K562 (cell line): Measurements from ENCODE around the gene C1QTNF9B. TPM values are rescaled to one million over a fixed set of nuclear protein-coding genes. Genes with fewer than 3 reads are reported as not detected.

ENCODE experiments used
- ATAC-seq: fragments of 200-7000 bp; cut with Tn5 transposase; 3 replicates; pipeline ENCODE4 v1.9.1; 2020; ENCODE audit warnings: moderate library complexity
- BruUV-seq: library from RNA; stranded (reverse); fragments of 400-500 nt; replicated peaks from 2 replicates; lab custom pipeline; 2021; lab: Mats Ljungman, UMichigan
- CTCF ChIA-PET: fragments of 300-600 bp; formaldehyde crosslinking; extraction: SDS; loops from one replicate; lab custom pipeline; 2021; ENCODE audit warnings: low intra/inter-chr PET ratio; lab: Yijun Ruan, JAX
- POLR2A ChIA-PET: fragments of 300-600, 350-650 bp; sonication (Branson Sonifier 250); formaldehyde crosslinking; extraction: SDS; loops from one replicate; lab custom pipeline; 2021; ENCODE audit warnings: antibody characterized with exemption, inconsistent platforms; lab: Yijun Ruan, JAX
- DNase-seq, 4 experiments: peaks; one replicate each; pipeline versions ENCODE4 v3.0.0 to v3.0.0-alpha.2; 2011 to 2018; ENCODE audit warnings: low spot score in 3 of 4, mixed read lengths in 3 of 4; ENCODE audit errors: extremely low read depth in 1 of 4
- FAIRE-seq: peaks from 2 replicates; lab custom pipeline; 2011; peaks lifted over from hg19 to GRCh38; lab: Jason Lieb, UNC
- H2AFZ ChIP-seq: 2 replicates; pipeline ENCODE4 v1.6.0; 2011; ENCODE audit warnings: low read depth, low read length, control low read depth, inconsistent platforms
- H3K27ac ChIP-seq: fragments of 200-600 bp; 3 replicates; pipeline ENCODE4 v1.8.0; 2011; ENCODE audit warnings: low read depth, mild to moderate bottlenecking, control low read depth, inconsistent platforms, low read length, moderate library complexity, mixed read lengths; ENCODE audit errors: extremely low read depth
- H3K27me3 ChIP-seq, 2 experiments: fragments of 300-600 bp in 1 of 2; 2 replicates in 1 of 2; 3 replicates in 1 of 2; pipeline versions ENCODE4 v1.6.0 to v1.8.0; 2011; ENCODE audit warnings: inconsistent platforms in 2 of 2, low read length in 2 of 2, mild to moderate bottlenecking in 1 of 2, mixed read lengths in 1 of 2, moderate library complexity in 1 of 2; ENCODE audit not compliant: control insufficient read depth in 2 of 2, insufficient read depth in 2 of 2
- H3K36me3 ChIP-seq: fragments of 300-600 bp; 3 replicates; pipeline ENCODE4 v1.8.0; 2011; ENCODE audit warnings: mild to moderate bottlenecking, low read length, inconsistent platforms; ENCODE audit not compliant: control insufficient read depth, insufficient read depth
- H3K4me1 ChIP-seq, 2 experiments: fragments of 200-600 bp in 1 of 2; replicated peaks in 1 of 2; 2 replicates in 1 of 2; 3 replicates in 1 of 2; pipeline versions ENCODE4 v1.5.1 to v1.8.0; 2011; ENCODE audit warnings: inconsistent platforms in 2 of 2, low read length in 2 of 2, mild to moderate bottlenecking in 1 of 2, mixed read lengths in 1 of 2, moderate library complexity in 1 of 2; ENCODE audit not compliant: control insufficient read depth in 2 of 2, insufficient read depth in 2 of 2
- H3K4me2 ChIP-seq: 2 replicates; pipeline ENCODE4 v1.6.1; 2011; ENCODE audit warnings: low read length, control low read depth, inconsistent platforms, mixed read lengths; ENCODE audit not compliant: insufficient read depth
- H3K4me3 ChIP-seq: fragments of 200-600 bp; sonication (generic), shearing (Covaris generic); 2 replicates; pipeline ENCODE4 v1.5.1; 2016; ENCODE audit warnings: control low read depth, inconsistent platforms
- H3K79me2 ChIP-seq: fragments of 200-600 bp; 3 replicates; pipeline ENCODE4 v1.8.0; 2011; ENCODE audit warnings: low read length, inconsistent platforms; ENCODE audit not compliant: control insufficient read depth, insufficient read depth
- H3K9ac ChIP-seq, 2 experiments: 2 replicates each; pipeline versions ENCODE4 v1.6.0 to v1.6.1; 2011; ENCODE audit warnings: low read depth in 2 of 2, low read length in 2 of 2, control low read depth in 1 of 2, inconsistent platforms in 1 of 2, mild to moderate bottlenecking in 1 of 2, mixed read lengths in 1 of 2; ENCODE audit not compliant: insufficient read depth in 1 of 2
- H3K9me1 ChIP-seq: one replicate; pipeline ENCODE4 v1.6.0; 2011; ENCODE audit warnings: inconsistent platforms, mild to moderate bottlenecking, low read length, moderate library complexity; ENCODE audit not compliant: control insufficient read depth, insufficient read depth
- H3K9me3 ChIP-seq: replicated peaks from 2 replicates; pipeline ENCODE4 v1.5.1; 2011; ENCODE audit warnings: low read depth, low read length, inconsistent platforms; ENCODE audit not compliant: control insufficient read depth, insufficient read depth
- H4K20me1 ChIP-seq: replicated peaks from 2 replicates; pipeline ENCODE4 v1.6.1; 2011; ENCODE audit warnings: low read length, inconsistent platforms, mixed read lengths; ENCODE audit not compliant: control insufficient read depth, insufficient read depth
- E2F1 ChIP-seq: sonication (generic); formaldehyde crosslinking; IDR thresholded peaks from 2 replicates; pipeline ENCODE4 v1.8.1; 2023; ENCODE audit warnings: mild to moderate bottlenecking, missing genetic modification reagents, moderate library complexity
- ESRRB ChIP-seq: fragments of 250-450 bp; sonication (Bioruptor Pico); IDR thresholded peaks from 2 replicates; pipeline ENCODE4 v1.5.0; 2020; ENCODE audit warnings: mild to moderate bottlenecking, moderate library complexity, borderline replicate concordance
- FOXA3 ChIP-seq, 2 experiments: fragments of 450-650 bp in 1 of 2; sonication (generic) in 1 of 2; formaldehyde crosslinking; IDR thresholded peaks in 1 of 2; conservative IDR thresholded peaks in 1 of 2; 2 replicates each; pipeline versions ENCODE4 v1.4.0 to v1.8.0; 2020 to 2022; ENCODE audit warnings: mild to moderate bottlenecking in 2 of 2, missing genetic modification reagents in 1 of 2
- GATA2 ChIP-seq: sonication (generic); formaldehyde crosslinking; IDR thresholded peaks from 2 replicates; pipeline ENCODE4 v1.4.0; 2020; ENCODE audit warnings: mild to moderate bottlenecking, missing genetic modification reagents
- SMC3 ChIP-seq: conservative IDR thresholded peaks from 2 replicates; pipeline ENCODE4 v1.6.1; 2011; ENCODE audit warnings: low read depth, low read length, improper control_type of control experiment; ENCODE audit not compliant: insufficient read depth
- ZBTB2 ChIP-seq: fragments of 450-650 bp; IDR thresholded peaks from 2 replicates; pipeline ENCODE4 v1.6.1; 2016; ENCODE audit warnings: antibody characterized with exemption
- ZNF23 ChIP-seq: fragments of 250-450 bp; sonication (Bioruptor Pico); IDR thresholded peaks from 2 replicates; pipeline ENCODE4 v1.4.0; 2020; ENCODE audit warnings: mild to moderate bottlenecking
- ZNF347 ChIP-seq: fragments of 450-650 bp; formaldehyde crosslinking; IDR thresholded peaks from 2 replicates; pipeline ENCODE4 v1.4.0; 2020; ENCODE audit warnings: low read depth, mild to moderate bottlenecking, moderate library complexity
- ZNF407 ChIP-seq: fragments of 450-650 bp; IDR thresholded peaks from 2 replicates; pipeline ENCODE4 v1.6.1; 2016; ENCODE audit warnings: low read depth
- ZNF76 ChIP-seq: fragments of 250-450 bp; sonication (Bioruptor Pico); IDR thresholded peaks from 2 replicates; pipeline ENCODE4 v1.4.0; 2020; ENCODE audit warnings: mild to moderate bottlenecking, moderate library complexity, borderline replicate concordance
- WGBS: fragments of 100-300 bp; shearing (Covaris generic); methylation state at CpG from one replicate; pipeline ENCODE4 v1.1.6; 2016; ENCODE audit warnings: low coverage, mixed read lengths; ENCODE audit not compliant: insufficient coverage; ENCODE audit errors: missing lambda C conversion rate; 5-methylcytosine and 5-hydroxymethylcytosine counted together
- in situ Hi-C: fragments of 300-500 bp; cut with MboI; formaldehyde crosslinking; loops from 4 replicates; pipeline ENCODE4 v1.15.0; 2018; ENCODE audit warnings: inconsistent platforms, mixed read lengths
- intact Hi-C: fragments of 100-400 bp; cut with micrococcal nuclease; formaldehyde crosslinking; loops from 2 replicates; pipeline ENCODE4 v1.14.2; 2022
- polyA plus RNA-seq, 8 experiments: library from polyadenylated mRNA; depleted of rRNA in 4 of 8; stranded (reverse) in 5 of 8; unstranded in 3 of 8; fragments of >200 nt; fragmentation: Nextera tagmentation in 2 of 8; fragmentation: Illumina TruSeq in 1 of 8; extraction: Ambion mirVana in 2 of 8; extraction: Trizol in 1 of 8; gene quantifications; 2 replicates each; pipeline versions ENCODE4 v1.2.1 to v1.2.3, GENCODE V29; 2011 to 2014; ENCODE audit warnings: inconsistent platforms in 1 of 8, missing spikeins in 1 of 8
- total RNA-seq, 7 experiments: library from RNA; depleted of rRNA in 6 of 7; stranded (reverse); fragments of >200 nt in 6 of 7; fragmentation: Illumina TruSeq in 2 of 7; extraction: Trizol in 2 of 7; gene quantifications; 2 replicates each; pipeline versions ENCODE4 v1.2.1 to v1.2.3, GENCODE V29; 2011 to 2021; ENCODE audit warnings: low replicate concordance in 1 of 7

The C1QTNF9B gene
- total and polyA plus RNA-seq, 9 of the 15 experiments (the other 6 are each of a cell fraction or from before 2014, with no cell fraction given) = 0.14 to 0.94 (median 0.35) TPM; not detected in 3

GRCh38 chr13:23842406-23842805 is 54.9 kb downstream of the C1QTNF9B start:
- Histone ChIP-seq H3K4me2 (no peak overlapping the region), H3K27me3 (no peaks in the 10 kb centered on the region), H3K9ac (no peak overlapping the region), H3K36me3 (peaks cover 1% of the 10 kb centered on the region; the same call in 1 of the 3 replicates), H3K79me2 (no peaks in the 10 kb centered on the region), H4K20me1 (no peaks in the 10 kb centered on the region), H3K9me1 (no peaks in the 10 kb centered on the region), H3K9me3 (no peaks in the 10 kb centered on the region)
- CTCF ChIA-PET = no interaction called here
- POLR2A ChIA-PET = interaction anchor here (0.6 kb wide), 1 partner anchor 16 kb away, joined by 3 read pairs; no protein-coding TSS in a partner anchor
- WGBS = 89% methylated on average over 8 of the region's 8 CpGs
- DNase-seq (no peak), ATAC-seq (no peak)
- no TSS peak for BruUV-seq
- intact Hi-C loops = no loop called here
- TF ChIP-seq ZNF23 (no peak), GATA2 (CRISPR knock-in tag) (no peak), ZNF407 (no peak), SMC3 (no peak), ESRRB (CRISPR knock-in tag) (no peak), ZBTB2 (no peak), E2F1 (CRISPR knock-in tag) (no peak), FOXA3 (CRISPR knock-in tag; conservative IDR thresholded peaks at IDR 0.05 in 1 of 2, IDR thresholded peaks at IDR 0.05 in 1 of 2) (no peak), ZNF347 (CRISPR knock-in tag) (no peak), ZNF76 (CRISPR knock-in tag) (no peak)
- TF ChIP-seq, all 486 proteins: peak for 0
- in situ Hi-C loops = no loop called here
- Histone ChIP-seq H3K4me3 (no peak overlapping the region), H2AFZ (no peak overlapping the region), H3K4me1 (peaks cover 0 to 9% of the 10 kb centered on the region in 2 experiments; a peak in 2 of 5 replicates), H3K27ac (no peak overlapping the region)
- FAIRE-seq = no peak
